ENCODE results near the gene RSPO4. TPM values are rescaled to one million over a fixed set of nuclear protein-coding genes. Genes with fewer than 3 reads are reported as not detected.

The RSPO4 gene
- total and polyA plus RNA-seq, 2 of the 8 experiments (the other 6 are each of a cell fraction or from before 2014, with no cell fraction given), result 3.4 to 6.4 TPM

GRCh38 chr20:957544-957943 is 44.6 kb downstream of the RSPO4 start (continued):
- TF ChIP-seq SP4 (IDR thresholded peaks at IDR 0.05; ENCODE audit: low read length), result no peak
- no peak for TF ChIP-seq JUND (IDR thresholded peaks at IDR 0.05; ENCODE audit: low read length)
- no peak for TF ChIP-seq MAFK (IDR thresholded peaks at IDR 0.05; ENCODE audit: low read depth, low read length)
- TF ChIP-seq HDAC6 (IDR thresholded peaks at IDR 0.05; ENCODE audit: low read depth, low read length), result no peak
- TF ChIP-seq SP2 (IDR thresholded peaks at IDR 0.05; ENCODE audit: low read length), result no peak
- no peak for TF ChIP-seq RBBP5 (IDR thresholded peaks at IDR 0.05; ENCODE audit: borderline replicate concordance, low read depth, low read length)

Measured in H1 (cell line).